RPMI7951 (cell line): Measurements from ENCODE around the gene SYT8. TPM values are rescaled to one million over a fixed set of nuclear protein-coding genes. Genes with fewer than 3 reads are reported as not detected.
A peak's percentile ranks its signal among the peaks of the same experiment; 100 is the strongest.

Experiments used
- DNase-seq: peaks from one replicate; pipeline ENCODE4 v3.0.0-alpha.2; 2012; ENCODE audit warnings: low read depth
- total RNA-seq: library from RNA; depleted of rRNA; stranded (reverse); fragments of >200 nt; shearing (Covaris generic); gene quantifications from 2 replicates; pipeline ENCODE4 v1.2.3, GENCODE V29; 2014

Gene SYT8
- total RNA-seq, 1 experiment from 2014 or later, result not detected

- no peak for DNase-seq
Observed at GRCh38 chr11:1858154-1858553, 23.4 kb downstream of the SYT8 start.

- DNase-seq, result no peak
Observed at GRCh38 chr11:1858576-1858975, 23.8 kb downstream of the SYT8 start.

GRCh38 chr11:1859004-1859403 lies 24.2 kb downstream of the SYT8 start:
- no peak for DNase-seq

GRCh38 chr11:1860108-1860507 lies 25.3 kb downstream of the SYT8 start:
- DNase-seq, result no peak

- DNase-seq, result no peak
Observed at GRCh38 chr11:1861435-1862411, 26.9 kb downstream of the SYT8 start.

GRCh38 chr11:1862588-1863351 lies 28.0 kb downstream of the SYT8 start:
- peak; percentile 84 for DNase-seq

GRCh38 chr11:1863352-1864216 lies 28.8 kb downstream of the SYT8 start:
- DNase-seq, result peak; percentile 92

- DNase-seq, result peak; percentile 39
Observed at GRCh38 chr11:1864231-1864630, 29.4 kb downstream of the SYT8 start.

- no peak for DNase-seq
Observed at GRCh38 chr11:1864831-1865665, 30.3 kb downstream of the SYT8 start.

GRCh38 chr11:1866226-1866625 lies 31.4 kb downstream of the SYT8 start:
- no peak for DNase-seq

GRCh38 chr11:1866776-1867175 lies 32.0 kb downstream of the SYT8 start:
- no peak for DNase-seq

- DNase-seq, result no peak
Observed at GRCh38 chr11:1867381-1867780, 32.6 kb downstream of the SYT8 start.

GRCh38 chr11:1868056-1868635 lies 33.4 kb downstream of the SYT8 start:
- no peak for DNase-seq

GRCh38 chr11:1868636-1869291 lies 34.0 kb downstream of the SYT8 start:
- peak; percentile 60 for DNase-seq

- DNase-seq, result peak; percentile 34
Observed at GRCh38 chr11:1869427-1870325, 34.9 kb downstream of the SYT8 start.

GRCh38 chr11:1870326-1870696 lies 35.5 kb downstream of the SYT8 start:
- DNase-seq, result no peak

GRCh38 chr11:1870721-1871466 lies 36.1 kb downstream of the SYT8 start:
- DNase-seq, result peak; percentile 71

GRCh38 chr11:1871531-1871930 lies 36.7 kb downstream of the SYT8 start:
- no peak for DNase-seq
